Esophagus muscularis mucosa (tissue), 3 donors: ENCODE measurements around the gene GALNTL6.

Experiments
- CTCF ChIP-seq, 3 experiments: fragments of 200-600 bp in 2 of 3; fragments of 450-650 bp in 1 of 3; sonication (generic) in 2 of 3; IDR thresholded peaks; one replicate each; pipeline ENCODE4 v1.5.1; 2017 to 2019; ENCODE audit warnings: antibody characterized with exemption in 3 of 3, mild to moderate bottlenecking in 2 of 3, moderate library complexity in 1 of 3
- EP300 ChIP-seq: sonication (generic); formaldehyde crosslinking; IDR thresholded peaks from one replicate; pipeline ENCODE4 v1.6.1; 2017; ENCODE audit warnings: antibody characterized with exemption

- no peak for TF ChIP-seq CTCF (IDR thresholded peaks at IDR 0.05)
- TF ChIP-seq EP300: no peak
Observed at GRCh38 chr4:173018446-173018845, 1205.2 kb downstream of the GALNTL6 start.
